ENCODE data around the gene ERC1.

GRCh38 chr12:989051-989450 lies 2.0 kb upstream of the ERC1 start:
- no peak for TF ChIP-seq CTCF (IDR thresholded peaks at IDR 0.05)
- no peak for TF ChIP-seq POLR2A (IDR thresholded peaks at IDR 0.05)
- no peak for TF ChIP-seq EP300 (IDR thresholded peaks at IDR 0.05; ENCODE audit: low read depth)
- TF ChIP-seq POLR2AphosphoS5 (IDR thresholded peaks at IDR 0.05), result no peak
